Endothelial cell of umbilical vein (primary cell): ENCODE data around the gene COG2. TPM values are rescaled to one million over a fixed set of nuclear protein-coding genes. Genes with fewer than 3 reads are reported as not detected.

Source experiments
- BruUV-seq: library from RNA; stranded (reverse); fragments of 400-500 nt; replicated peaks from 2 replicates; lab custom pipeline; 2021; lab: Mats Ljungman, UMichigan
- CTCF ChIA-PET: fragments of 300-600, 350-600 bp; sonication (Branson Sonifier 250); formaldehyde crosslinking; loops from one replicate; lab custom pipeline; 2021; ENCODE audit warnings: antibody characterized with exemption, inconsistent platforms; lab: Charles Lee
- POLR2A ChIA-PET: fragments of 300-600, 350-600 bp; sonication (Branson Sonifier 250); formaldehyde crosslinking; loops from one replicate; lab custom pipeline; 2021; ENCODE audit warnings: antibody characterized with exemption, inconsistent platforms; lab: Charles Lee
- DNase-seq: peaks from one replicate; pipeline ENCODE4 v3.0.0-alpha.2; 2011; ENCODE audit warnings: low read depth, low spot score
- FAIRE-seq: peaks from 2 replicates; lab custom pipeline; 2011; peaks lifted over from hg19 to GRCh38; lab: Jason Lieb, UNC
- H2AFZ ChIP-seq: 2 replicates; pipeline ENCODE4 v1.6.0; 2012; ENCODE audit warnings: low read depth, low read length, control low read depth, inconsistent platforms
- H3K27ac ChIP-seq: 2 replicates; pipeline ENCODE4 v1.5.1; 2011; ENCODE audit warnings: low read depth, mild to moderate bottlenecking, control low read depth, low read length, moderate library complexity; ENCODE audit not compliant: insufficient read depth
- H3K27me3 ChIP-seq, 2 experiments: 2 replicates each; pipeline versions ENCODE4 v1.6.0 to v1.6.1; 2011; ENCODE audit warnings: low read length in 2 of 2, mixed read lengths in 1 of 2; ENCODE audit not compliant: control insufficient read depth in 2 of 2, insufficient read depth in 2 of 2
- H3K36me3 ChIP-seq, 2 experiments: 2 replicates in 1 of 2; 3 replicates in 1 of 2; pipeline ENCODE4 v1.5.1; 2011; ENCODE audit warnings: low read length in 2 of 2, mild to moderate bottlenecking in 1 of 2, moderate library complexity in 1 of 2; ENCODE audit not compliant: control insufficient read depth in 2 of 2, insufficient read depth in 2 of 2; ENCODE audit errors: extremely low read depth in 1 of 2
- H3K4me1 ChIP-seq: 3 replicates; pipeline ENCODE4 v1.5.1; 2011; ENCODE audit warnings: mild to moderate bottlenecking, low read length; ENCODE audit not compliant: control insufficient read depth, insufficient read depth; ENCODE audit errors: extremely low read depth
- H3K4me2 ChIP-seq: 2 replicates; pipeline ENCODE4 v1.6.1; 2011; ENCODE audit warnings: low read length, control low read depth, mixed read lengths; ENCODE audit not compliant: insufficient read depth
- H3K4me3 ChIP-seq, 3 experiments: fragments of 200-600 bp in 1 of 3; sonication (generic), shearing (Covaris generic) in 1 of 3; replicated peaks in 1 of 3; 2 replicates each; pipeline ENCODE4 v1.5.1; 2011 to 2016; ENCODE audit warnings: control low read depth in 3 of 3, low read length in 3 of 3, mild to moderate bottlenecking in 2 of 3, inconsistent platforms in 1 of 3, low read depth in 1 of 3, moderate library complexity in 1 of 3; ENCODE audit not compliant: insufficient read depth in 1 of 3
- H3K79me2 ChIP-seq: 2 replicates; pipeline ENCODE4 v1.6.0; 2012; ENCODE audit warnings: low read length, inconsistent platforms; ENCODE audit not compliant: control insufficient read depth, insufficient read depth
- H3K9ac ChIP-seq: replicated peaks from 2 replicates; pipeline ENCODE3; 2011; ENCODE audit warnings: low read length, control low read depth; ENCODE audit not compliant: insufficient read depth; ENCODE audit errors: extremely low read depth
- H3K9me1 ChIP-seq: replicated peaks from 3 replicates; pipeline ENCODE4 v1.6.0; 2011; ENCODE audit warnings: mild to moderate bottlenecking, low read length; ENCODE audit not compliant: control insufficient read depth, insufficient read depth; ENCODE audit errors: extremely low read depth
- H3K9me3 ChIP-seq: replicated peaks from 2 replicates; pipeline ENCODE4 v1.5.1; 2012; ENCODE audit warnings: low read length, inconsistent platforms; ENCODE audit not compliant: control insufficient read depth, insufficient read depth
- H4K20me1 ChIP-seq: replicated peaks from 2 replicates; pipeline ENCODE3; 2011; ENCODE audit warnings: mild to moderate bottlenecking, low read length; ENCODE audit not compliant: control insufficient read depth, insufficient read depth; ENCODE audit errors: extremely low read depth
- EZH2 ChIP-seq: IDR thresholded peaks from 2 replicates; pipeline ENCODE4 v1.6.1; 2012; ENCODE audit warnings: borderline replicate concordance, low read depth, mild to moderate bottlenecking, moderate library complexity, low read length, inconsistent platforms; ENCODE audit not compliant: severe bottlenecking
- FOS ChIP-seq: IDR thresholded peaks from 2 replicates; pipeline ENCODE4 v1.6.1; 2011; ENCODE audit warnings: mild to moderate bottlenecking, low read length, moderate library complexity, borderline replicate concordance; ENCODE audit not compliant: insufficient read depth
- GATA2 ChIP-seq: IDR thresholded peaks from 2 replicates; pipeline ENCODE4 v1.7.0; 2011; ENCODE audit warnings: low read depth, mild to moderate bottlenecking, moderate library complexity, mixed read lengths, low read length; ENCODE audit not compliant: insufficient read length, insufficient read depth
- JUN ChIP-seq: IDR thresholded peaks from 2 replicates; pipeline ENCODE4 v1.6.1; 2011; ENCODE audit warnings: borderline replicate concordance, low read depth; ENCODE audit not compliant: insufficient read length, insufficient read depth
- MYC ChIP-seq: IDR thresholded peaks from one replicate; pipeline ENCODE4 v1.6.1; 2011; ENCODE audit warnings: mild to moderate bottlenecking, low read depth, low read length
- POLR2A ChIP-seq: IDR thresholded peaks from 2 replicates; pipeline ENCODE4 v1.6.1; 2012; ENCODE audit warnings: low read depth, mild to moderate bottlenecking, control low read depth, low read length
- POLR2AphosphoS5 ChIP-seq: IDR thresholded peaks from 2 replicates; pipeline ENCODE4 v1.6.1; 2012; ENCODE audit warnings: low read depth, mild to moderate bottlenecking, control low read depth, low read length, moderate library complexity; ENCODE audit not compliant: insufficient read depth
- dilution Hi-C: fragments of 300-500 bp; cut with MboI; formaldehyde crosslinking; loops from one replicate; pipeline ENCODE4 v1.15.0; 2019; ENCODE audit warnings: low sequenced_read_pairs; ENCODE audit not compliant: extremely low pct_ligation_motif_present
- intact Hi-C: fragments of 100-400 bp; cut with micrococcal nuclease; formaldehyde crosslinking; loops from one replicate; pipeline ENCODE4 v1.10.0; 2022
- polyA plus RNA-seq, 4 experiments: library from polyadenylated mRNA; depleted of rRNA in 3 of 4; stranded (reverse) in 3 of 4; unstranded in 1 of 4; fragments of >200 nt; gene quantifications; 2 replicates each; pipeline versions ENCODE4 v1.2.1 to v1.2.3, GENCODE V29; 2011 to 2012; ENCODE audit warnings: missing spikeins in 1 of 4
- total RNA-seq: library from RNA; stranded (reverse); gene quantifications from 2 replicates; pipeline ENCODE4 v1.2.3, GENCODE V29; 2021
- TF ChIP-seq, protein P1 (sequence below): IDR thresholded peaks from 2 replicates; pipeline ENCODE4 v1.6.1; 2011; ENCODE audit not compliant: insufficient read depth, insufficient read length
- TF ChIP-seq, protein P2 (sequence below), 2 donors: IDR thresholded peaks; 1 replicate in 1 of 2; 2 replicates in 1 of 2; pipeline ENCODE4 v1.5.1; 2011; ENCODE audit warnings: low read length in 2 of 2, mild to moderate bottlenecking in 2 of 2, moderate library complexity in 2 of 2, control low read depth in 1 of 2, inconsistent platforms in 1 of 2, low read depth in 1 of 2; ENCODE audit not compliant: insufficient read depth in 1 of 2; ENCODE audit errors: extremely low read depth in 1 of 2

The COG2 gene
- total and polyA plus RNA-seq, 2 donors (not counting 3 experiments of a cell fraction or from before 2014, with no cell fraction given) = 7.6 to 24.2 TPM

DNA sequence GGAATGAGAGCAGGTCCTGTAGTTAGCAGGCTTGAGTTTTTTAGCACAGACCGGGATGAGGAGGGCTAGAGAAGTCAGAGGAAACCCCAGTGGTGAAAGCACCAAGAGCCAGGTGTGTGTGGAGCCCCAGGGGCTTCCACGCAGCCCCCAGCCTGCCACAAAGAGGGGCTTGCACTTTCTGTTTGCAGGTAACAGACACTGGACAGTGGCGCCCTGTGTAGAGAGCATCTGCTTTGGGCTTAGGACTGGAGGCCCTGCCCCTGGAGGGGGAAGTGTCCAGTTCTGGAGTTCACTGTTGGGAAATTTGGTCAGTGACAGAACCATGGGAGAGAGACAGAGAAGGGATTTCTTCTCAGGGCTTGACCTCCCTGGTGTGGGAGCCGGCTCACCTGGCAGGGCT, 52.2 kb downstream of the COG2 start:
- ChIA-PET POLR2A (no interaction called here), CTCF (no interaction called here)
- dilution Hi-C loops (no loop called here), intact Hi-C loops (no loop called here)
- no peak overlapping the region for H3K4me3 ChIP-seq
- no peaks in the 10 kb centered on the region for H3K9me3 ChIP-seq
- FAIRE-seq (no peak), DNase-seq (no peak)
- no peaks in the 10 kb centered on the region for H3K9me1 ChIP-seq
- H3K4me2 ChIP-seq = no peak overlapping the region
- H3K27me3 ChIP-seq = no peaks in the 10 kb centered on the region
- no TSS peak for BruUV-seq
- no peak overlapping the region for H3K9ac ChIP-seq
- no peak overlapping the region for H2AFZ ChIP-seq
- TF ChIP-seq POLR2AphosphoS5 = no peak
- no peak for TF ChIP-seq EZH2
- TF ChIP-seq FOS = no peak
- TF ChIP-seq POLR2A = no peak
- TF ChIP-seq, protein P1, sequence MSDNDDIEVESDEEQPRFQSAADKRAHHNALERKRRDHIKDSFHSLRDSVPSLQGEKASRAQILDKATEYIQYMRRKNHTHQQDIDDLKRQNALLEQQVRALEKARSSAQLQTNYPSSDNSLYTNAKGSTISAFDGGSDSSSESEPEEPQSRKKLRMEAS = no peak
- no peak for TF ChIP-seq GATA2
- TF ChIP-seq JUN = no peak
- no peak for TF ChIP-seq MYC
- TF ChIP-seq, protein P2, sequence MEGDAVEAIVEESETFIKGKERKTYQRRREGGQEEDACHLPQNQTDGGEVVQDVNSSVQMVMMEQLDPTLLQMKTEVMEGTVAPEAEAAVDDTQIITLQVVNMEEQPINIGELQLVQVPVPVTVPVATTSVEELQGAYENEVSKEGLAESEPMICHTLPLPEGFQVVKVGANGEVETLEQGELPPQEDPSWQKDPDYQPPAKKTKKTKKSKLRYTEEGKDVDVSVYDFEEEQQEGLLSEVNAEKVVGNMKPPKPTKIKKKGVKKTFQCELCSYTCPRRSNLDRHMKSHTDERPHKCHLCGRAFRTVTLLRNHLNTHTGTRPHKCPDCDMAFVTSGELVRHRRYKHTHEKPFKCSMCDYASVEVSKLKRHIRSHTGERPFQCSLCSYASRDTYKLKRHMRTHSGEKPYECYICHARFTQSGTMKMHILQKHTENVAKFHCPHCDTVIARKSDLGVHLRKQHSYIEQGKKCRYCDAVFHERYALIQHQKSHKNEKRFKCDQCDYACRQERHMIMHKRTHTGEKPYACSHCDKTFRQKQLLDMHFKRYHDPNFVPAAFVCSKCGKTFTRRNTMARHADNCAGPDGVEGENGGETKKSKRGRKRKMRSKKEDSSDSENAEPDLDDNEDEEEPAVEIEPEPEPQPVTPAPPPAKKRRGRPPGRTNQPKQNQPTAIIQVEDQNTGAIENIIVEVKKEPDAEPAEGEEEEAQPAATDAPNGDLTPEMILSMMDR (IDR thresholded peaks at IDR 0.05; ENCODE audit: extremely low read depth in 1 of 2, insufficient read depth in 1 of 2, low read depth in 1 of 2, low read length in 2 of 2) = no peak
- no peaks in the 10 kb centered on the region for H3K4me1 ChIP-seq
- no peaks in the 10 kb centered on the region for H3K79me2 ChIP-seq
- H3K27ac ChIP-seq = no peak overlapping the region
- H4K20me1 ChIP-seq = no peaks in the 10 kb centered on the region
- peaks cover 5 to 12% of the 10 kb centered on the region in 2 experiments for H3K36me3 ChIP-seq
